Prostate gland (tissue), 2 donors: Measurements from ENCODE around the gene PTPRM. TPM values are rescaled to one million over a fixed set of nuclear protein-coding genes. Genes with fewer than 3 reads are reported as not detected.

Source experiments
- DNase-seq: peaks from one replicate; pipeline ENCODE4 v3.0.0-alpha.2; 2019; ENCODE audit warnings: low spot score
- H3K27ac ChIP-seq, 2 donors: fragments of 200-600 bp; sonication (generic); 2 replicates each; pipeline ENCODE4 v1.5.1; 2017 to 2019
- H3K27me3 ChIP-seq: fragments of 200-600 bp; sonication (generic); replicated peaks from 2 replicates; pipeline ENCODE4 v1.5.1; 2019; ENCODE audit not compliant: insufficient read depth
- H3K36me3 ChIP-seq, 2 donors: fragments of 200-600 bp; sonication (generic); 1 replicate in 1 of 2; 2 replicates in 1 of 2; pipeline versions ENCODE4 v1.5.1 to v1.8.1; 2017 to 2019
- H3K4me1 ChIP-seq: fragments of 200-600 bp; sonication (generic); replicated peaks from 2 replicates; pipeline ENCODE4 v1.5.1; 2019
- H3K4me3 ChIP-seq, 2 donors: fragments of 200-600 bp; sonication (generic); 2 replicates each; pipeline ENCODE4 v1.5.1; 2017 to 2019
- H3K9me3 ChIP-seq: fragments of 200-600 bp; sonication (generic); 2 replicates; pipeline ENCODE4 v1.5.1; 2017
- POLR2A ChIP-seq: fragments of 450-650 bp; IDR thresholded peaks from one replicate; pipeline ENCODE4 v1.6.1; 2016; ENCODE audit warnings: antibody characterized with exemption, mild to moderate bottlenecking
- POLR2AphosphoS5 ChIP-seq: sonication (generic); formaldehyde crosslinking; IDR thresholded peaks from one replicate; pipeline ENCODE4 v1.6.1; 2017; ENCODE audit warnings: antibody characterized with exemption
- WGBS: methylation state at CpG from one replicate; pipeline ENCODE4 v1.1.5; 2018; 5-methylcytosine and 5-hydroxymethylcytosine counted together
- intact Hi-C: fragments of 100-400 bp; cut with DNase I; formaldehyde crosslinking; loops from one replicate; pipeline ENCODE4 v1.14.2; 2022
- total RNA-seq, 2 donors: library from RNA; depleted of rRNA; stranded (reverse); fragments of >200 nt; gene quantifications; one replicate each; pipeline ENCODE4 v1.1.0, GENCODE V29; 2016
- TF ChIP-seq, protein P1 (sequence below), 4 experiments: fragments of 200-600 bp in 2 of 4; fragments of 450-650 bp in 2 of 4; sonication (generic) in 2 of 4; IDR thresholded peaks; 1 replicate in 3 of 4; 2 replicates in 1 of 4; pipeline ENCODE4 v1.5.1; 2016 to 2019; ENCODE audit warnings: antibody characterized with exemption in 4 of 4, mild to moderate bottlenecking in 2 of 4, moderate library complexity in 2 of 4

PTPRM gene
- total RNA-seq, 2 donors from 2014 or later: 32.9 to 92.6 TPM

DNA sequence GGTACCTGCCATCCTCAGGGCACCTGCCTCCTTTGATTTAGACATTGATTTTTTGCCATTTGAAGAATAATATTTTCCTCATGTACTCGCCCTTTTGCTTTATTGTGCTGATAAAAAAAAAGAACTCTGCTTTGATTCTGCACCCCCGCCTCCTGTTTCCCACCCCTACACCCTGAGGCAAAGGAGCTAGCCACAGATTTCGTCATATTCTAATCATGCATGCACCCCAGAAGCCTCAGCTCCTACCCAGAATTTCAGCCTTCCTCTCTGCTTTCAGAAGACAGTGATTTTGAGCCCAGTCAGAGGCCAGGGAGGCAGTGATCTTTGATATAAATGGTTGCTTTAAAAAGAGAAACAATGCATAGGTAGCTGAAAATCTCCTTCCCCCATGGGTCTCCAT, 329.0 kb downstream of the PTPRM start:
- Histone ChIP-seq H3K27ac (no peak overlapping the region), H3K9me3 (no peaks in the 10 kb centered on the region), H3K27me3 (no peaks in the 10 kb centered on the region), H3K36me3 (no peaks in the 10 kb centered on the region), H3K4me3 (no peak overlapping the region), H3K4me1 (no peaks in the 10 kb centered on the region)
- TF ChIP-seq POLR2A (no peak), POLR2AphosphoS5 (no peak)
- TF ChIP-seq, protein P1, sequence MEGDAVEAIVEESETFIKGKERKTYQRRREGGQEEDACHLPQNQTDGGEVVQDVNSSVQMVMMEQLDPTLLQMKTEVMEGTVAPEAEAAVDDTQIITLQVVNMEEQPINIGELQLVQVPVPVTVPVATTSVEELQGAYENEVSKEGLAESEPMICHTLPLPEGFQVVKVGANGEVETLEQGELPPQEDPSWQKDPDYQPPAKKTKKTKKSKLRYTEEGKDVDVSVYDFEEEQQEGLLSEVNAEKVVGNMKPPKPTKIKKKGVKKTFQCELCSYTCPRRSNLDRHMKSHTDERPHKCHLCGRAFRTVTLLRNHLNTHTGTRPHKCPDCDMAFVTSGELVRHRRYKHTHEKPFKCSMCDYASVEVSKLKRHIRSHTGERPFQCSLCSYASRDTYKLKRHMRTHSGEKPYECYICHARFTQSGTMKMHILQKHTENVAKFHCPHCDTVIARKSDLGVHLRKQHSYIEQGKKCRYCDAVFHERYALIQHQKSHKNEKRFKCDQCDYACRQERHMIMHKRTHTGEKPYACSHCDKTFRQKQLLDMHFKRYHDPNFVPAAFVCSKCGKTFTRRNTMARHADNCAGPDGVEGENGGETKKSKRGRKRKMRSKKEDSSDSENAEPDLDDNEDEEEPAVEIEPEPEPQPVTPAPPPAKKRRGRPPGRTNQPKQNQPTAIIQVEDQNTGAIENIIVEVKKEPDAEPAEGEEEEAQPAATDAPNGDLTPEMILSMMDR (IDR thresholded peaks at IDR 0.05): no peak
- 89% methylated on average over 3 of the region's 3 CpGs for WGBS
- no peak for DNase-seq
- intact Hi-C loops: no loop called here

DNA sequence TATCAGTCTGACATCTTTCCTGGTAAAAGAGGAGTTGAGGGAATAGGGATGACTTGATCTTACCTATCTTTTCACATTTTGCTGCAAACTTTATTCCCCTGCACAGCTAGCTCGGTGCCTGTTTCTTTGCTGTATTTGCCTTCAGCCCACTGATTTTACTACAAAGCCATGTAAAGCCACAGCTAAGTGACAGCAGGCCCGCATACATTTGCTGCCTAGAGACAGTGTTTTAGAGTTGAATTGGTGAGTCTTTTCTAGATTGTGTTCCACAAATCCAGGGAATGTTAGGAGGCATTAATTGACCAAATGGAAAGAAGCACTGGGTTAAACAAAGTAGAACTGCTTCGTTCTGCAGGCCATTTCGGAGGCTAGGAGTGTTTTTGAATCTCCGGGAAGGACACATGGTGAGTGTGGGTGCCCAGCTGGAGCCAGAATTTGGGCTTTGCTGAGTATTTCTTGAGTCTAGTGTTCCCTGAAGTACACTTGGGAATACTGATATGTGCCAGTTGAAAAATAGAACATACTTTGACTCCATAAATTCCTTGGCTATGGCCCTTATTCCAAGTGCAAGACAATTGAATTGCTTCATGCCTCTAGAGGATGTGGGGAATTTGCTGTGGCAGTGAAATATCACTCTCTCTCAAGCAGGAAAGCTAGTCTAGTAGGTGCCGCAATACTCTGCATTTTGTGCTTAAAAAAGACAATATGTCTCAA, 329.8 kb downstream of the PTPRM start:
- intact Hi-C loops: no loop called here
- Histone ChIP-seq H3K36me3 (no peaks in the 10 kb centered on the region), H3K27ac (no peak overlapping the region), H3K27me3 (no peaks in the 10 kb centered on the region), H3K9me3 (no peaks in the 10 kb centered on the region), H3K4me3 (no peak overlapping the region), H3K4me1 (no peaks in the 10 kb centered on the region)
- TF ChIP-seq POLR2A (no peak), POLR2AphosphoS5 (no peak)
- TF ChIP-seq, protein P1 (IDR thresholded peaks at IDR 0.05): no peak
- DNase-seq: no peak
- 98% methylated on average over 6 of the region's 6 CpGs for WGBS

DNA sequence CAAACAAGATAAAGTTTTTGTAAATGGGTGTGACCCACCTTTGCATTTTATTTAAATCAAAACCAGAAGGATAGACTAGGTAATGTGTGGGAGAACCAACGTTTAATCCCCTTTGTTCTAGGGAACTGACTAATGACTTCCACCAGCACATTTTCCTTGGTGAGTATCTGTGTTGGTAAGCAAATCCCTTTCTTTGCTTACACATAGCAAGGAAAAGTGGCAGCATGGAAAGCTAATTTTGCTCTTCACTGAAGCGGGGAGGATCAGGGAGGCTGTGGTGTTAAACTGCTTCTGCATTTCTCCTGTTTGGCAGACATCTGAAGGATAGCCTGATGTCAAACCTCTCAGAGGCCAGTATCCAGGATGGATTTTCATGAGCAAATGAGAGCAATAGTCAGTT, 331.1 kb downstream of the PTPRM start:
- TF ChIP-seq POLR2A (no peak), POLR2AphosphoS5 (no peak)
- TF ChIP-seq, protein P1 (IDR thresholded peaks at IDR 0.05): no peak
- intact Hi-C loops: no loop called here
- DNase-seq: no peak

GRCh38 chr18:7899078-7899477, 332.0 kb downstream of the PTPRM start:
- TF ChIP-seq POLR2AphosphoS5 (no peak), POLR2A (no peak)
- TF ChIP-seq, protein P1 (IDR thresholded peaks at IDR 0.05): no peak
- Histone ChIP-seq H3K4me1 (no peaks in the 10 kb centered on the region), H3K36me3 (no peaks in the 10 kb centered on the region), H3K9me3 (no peaks in the 10 kb centered on the region), H3K27ac (no peak overlapping the region), H3K27me3 (no peaks in the 10 kb centered on the region), H3K4me3 (no peak overlapping the region)
- WGBS: 97% methylated on average over 5 of the region's 5 CpGs
- intact Hi-C loops: no loop called here
- DNase-seq: no peak

More for the DNA sequence above, 331.1 kb downstream of the PTPRM start:
- H3K4me1 ChIP-seq: no peaks in the 10 kb centered on the region
- 76% methylated on average over 2 of the region's 2 CpGs for WGBS
- no peak overlapping the region for H3K4me3 ChIP-seq
- no peaks in the 10 kb centered on the region for H3K36me3 ChIP-seq
- H3K27ac ChIP-seq: no peak overlapping the region
- H3K27me3 ChIP-seq: no peaks in the 10 kb centered on the region
- H3K9me3 ChIP-seq: no peaks in the 10 kb centered on the region

GRCh38 chr18:7900091-7900490, 333.0 kb downstream of the PTPRM start:
- Histone ChIP-seq H3K27me3 (no peaks in the 10 kb centered on the region), H3K27ac (no peak overlapping the region), H3K4me3 (no peak overlapping the region), H3K36me3 (no peaks in the 10 kb centered on the region), H3K4me1 (no peaks in the 10 kb centered on the region), H3K9me3 (no peaks in the 10 kb centered on the region)
- intact Hi-C loops: no loop called here
- WGBS: 79% methylated on average over 5 of the region's 5 CpGs
- DNase-seq: no peak
- TF ChIP-seq POLR2AphosphoS5 (no peak), POLR2A (no peak)
- TF ChIP-seq, protein P1 (IDR thresholded peaks at IDR 0.05): no peak
